GM13977 (cell line): Measurements from ENCODE around the gene ANKRD17.

Experiments used
- DNase-seq: peaks from one replicate; pipeline ENCODE4 v3.0.0; 2012; ENCODE audit warnings: low spot score
- CTCF ChIP-seq: IDR thresholded peaks from 2 replicates; pipeline ENCODE4 v1.5.1; 2012; ENCODE audit warnings: mild to moderate bottlenecking, control low read depth; ENCODE audit not compliant: insufficient read depth; ENCODE audit errors: extremely low read depth, missing control alignments
- in situ Hi-C: fragments of 300-500 bp; cut with MboI; formaldehyde crosslinking; loops from one replicate; pipeline ENCODE4 v1.12.0; 2022; ENCODE audit warnings: low sequenced_read_pairs, low pct_unique_long_range_greater_than_20kb, mixed read lengths, inconsistent platforms; ENCODE audit not compliant: unreplicated experiment

ANKRD17 gene

GRCh38 chr4:73127839-73128453, 130.7 kb downstream of the ANKRD17 start:
- in situ Hi-C loops = no loop called here
- peak; percentile 29 for TF ChIP-seq CTCF
- DNase-seq = peak; percentile 10

- TF ChIP-seq CTCF = no peak
- DNase-seq = no peak
- in situ Hi-C loops = no loop called here
Observed at GRCh38 chr4:73109493-73109892, 149.1 kb downstream of the ANKRD17 start.

GRCh38 chr4:73104695-73105094, 153.9 kb downstream of the ANKRD17 start:
- DNase-seq = no peak
- in situ Hi-C loops = no loop called here
- TF ChIP-seq CTCF = no peak

- no peak for TF ChIP-seq CTCF
- in situ Hi-C loops = no loop called here
- DNase-seq = no peak
Observed at GRCh38 chr4:73103799-73104503, 154.6 kb downstream of the ANKRD17 start.

GRCh38 chr4:73099143-73099542, 159.5 kb downstream of the ANKRD17 start:
- no peak for TF ChIP-seq CTCF
- in situ Hi-C loops = no loop called here
- no peak for DNase-seq

GRCh38 chr4:73098713-73099112, 159.9 kb downstream of the ANKRD17 start:
- in situ Hi-C loops = no loop called here
- no peak for TF ChIP-seq CTCF

GRCh38 chr4:73098016-73098415, 160.6 kb downstream of the ANKRD17 start:
- in situ Hi-C loops = no loop called here
- no peak for TF ChIP-seq CTCF

More at GRCh38 chr4:73098713-73099112, 159.9 kb downstream of the ANKRD17 start:
- DNase-seq = no peak

More at GRCh38 chr4:73098016-73098415, 160.6 kb downstream of the ANKRD17 start:
- DNase-seq = no peak
